ENCODE measurements around the gene NFATC1. TPM values are rescaled to one million over a fixed set of nuclear protein-coding genes. Genes with fewer than 3 reads are reported as not detected.

NFATC1 gene
- total RNA-seq, 1 donor from 2014 or later, result 0.53 TPM

DNA sequence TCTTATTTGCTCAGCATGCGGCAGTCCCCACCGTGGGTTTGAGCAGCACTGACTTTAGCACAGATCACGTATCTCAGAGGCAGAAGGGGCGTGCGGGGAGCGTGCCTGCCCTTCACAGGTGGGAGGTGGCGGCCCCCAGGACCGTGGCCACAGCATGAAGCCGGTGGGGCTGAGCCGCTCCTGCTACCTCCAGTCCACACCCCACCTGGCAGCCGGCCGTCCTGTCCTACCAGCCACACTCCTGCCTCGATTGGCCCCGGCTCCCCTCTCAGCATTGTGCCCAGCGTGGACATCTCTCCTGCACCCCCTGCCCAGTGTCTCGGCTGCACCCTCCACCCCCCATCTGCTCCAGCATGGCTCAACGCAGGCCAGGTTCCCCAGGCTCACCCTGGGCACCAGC lies 73.6 kb downstream of the NFATC1 start:
- Histone ChIP-seq H3K36me3 (ENCODE audit: control insufficient read depth, insufficient read depth, low read length) (no peaks in the 10 kb centered on the region), H3K4me3 (ENCODE audit: low read depth, low read length) (no peak overlapping the region), H3K27me3 (ENCODE audit: control insufficient read depth, insufficient read depth, low read length) (no peaks in the 10 kb centered on the region)
- FAIRE-seq (no peak), DNase-seq (ENCODE audit: low read depth) (no peak)
- TF ChIP-seq, protein P1, sequence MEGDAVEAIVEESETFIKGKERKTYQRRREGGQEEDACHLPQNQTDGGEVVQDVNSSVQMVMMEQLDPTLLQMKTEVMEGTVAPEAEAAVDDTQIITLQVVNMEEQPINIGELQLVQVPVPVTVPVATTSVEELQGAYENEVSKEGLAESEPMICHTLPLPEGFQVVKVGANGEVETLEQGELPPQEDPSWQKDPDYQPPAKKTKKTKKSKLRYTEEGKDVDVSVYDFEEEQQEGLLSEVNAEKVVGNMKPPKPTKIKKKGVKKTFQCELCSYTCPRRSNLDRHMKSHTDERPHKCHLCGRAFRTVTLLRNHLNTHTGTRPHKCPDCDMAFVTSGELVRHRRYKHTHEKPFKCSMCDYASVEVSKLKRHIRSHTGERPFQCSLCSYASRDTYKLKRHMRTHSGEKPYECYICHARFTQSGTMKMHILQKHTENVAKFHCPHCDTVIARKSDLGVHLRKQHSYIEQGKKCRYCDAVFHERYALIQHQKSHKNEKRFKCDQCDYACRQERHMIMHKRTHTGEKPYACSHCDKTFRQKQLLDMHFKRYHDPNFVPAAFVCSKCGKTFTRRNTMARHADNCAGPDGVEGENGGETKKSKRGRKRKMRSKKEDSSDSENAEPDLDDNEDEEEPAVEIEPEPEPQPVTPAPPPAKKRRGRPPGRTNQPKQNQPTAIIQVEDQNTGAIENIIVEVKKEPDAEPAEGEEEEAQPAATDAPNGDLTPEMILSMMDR (IDR thresholded peaks at IDR 0.05; ENCODE audit: insufficient read depth, low read length, severe bottlenecking), result no peak

DNA sequence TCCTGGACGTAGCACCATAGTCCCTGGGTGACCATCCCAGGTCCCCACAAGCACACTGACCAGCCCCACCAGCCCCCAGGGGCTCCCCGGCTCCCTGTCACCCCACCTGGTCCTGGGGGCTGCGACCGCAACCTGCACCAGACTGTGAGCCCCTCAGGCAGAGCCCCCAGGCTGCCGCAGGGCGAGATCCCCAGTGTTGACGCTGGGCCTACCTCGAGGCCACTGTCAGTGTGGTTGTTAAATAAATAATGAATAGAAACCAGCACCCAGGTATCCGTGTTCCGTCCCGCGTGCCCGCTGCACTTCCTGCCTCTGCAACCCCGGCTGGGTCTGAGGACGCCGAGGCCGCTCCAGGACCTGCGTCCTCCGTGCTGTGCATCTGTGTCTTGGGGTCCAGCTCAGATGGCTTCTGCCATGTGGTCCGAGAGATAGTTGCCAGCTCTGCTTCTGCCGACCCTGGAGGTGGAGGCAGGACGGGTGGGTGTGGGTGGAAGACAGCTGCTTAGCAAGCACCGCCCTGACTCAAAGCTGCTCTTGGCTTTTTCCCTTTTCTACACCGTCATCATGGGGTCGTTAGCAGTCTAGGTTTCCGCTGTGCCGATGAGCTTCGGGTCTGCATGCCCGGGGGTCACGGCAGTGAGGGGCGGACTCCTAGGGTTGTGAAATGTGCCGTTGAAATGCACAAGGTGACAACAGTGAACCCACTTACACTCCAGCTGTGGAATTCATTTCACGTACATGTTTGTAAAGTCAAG lies 74.2 kb downstream of the NFATC1 start:
- DNase-seq (ENCODE audit: low read depth) (no peak), FAIRE-seq (no peak)
- Histone ChIP-seq H3K4me3 (ENCODE audit: low read depth, low read length) (no peak overlapping the region), H3K27me3 (ENCODE audit: control insufficient read depth, insufficient read depth, low read length) (no peaks in the 10 kb centered on the region), H3K36me3 (ENCODE audit: control insufficient read depth, insufficient read depth, low read length) (no peaks in the 10 kb centered on the region)
- TF ChIP-seq, protein P1 (IDR thresholded peaks at IDR 0.05; ENCODE audit: insufficient read depth, low read length, severe bottlenecking), result no peak

DNA sequence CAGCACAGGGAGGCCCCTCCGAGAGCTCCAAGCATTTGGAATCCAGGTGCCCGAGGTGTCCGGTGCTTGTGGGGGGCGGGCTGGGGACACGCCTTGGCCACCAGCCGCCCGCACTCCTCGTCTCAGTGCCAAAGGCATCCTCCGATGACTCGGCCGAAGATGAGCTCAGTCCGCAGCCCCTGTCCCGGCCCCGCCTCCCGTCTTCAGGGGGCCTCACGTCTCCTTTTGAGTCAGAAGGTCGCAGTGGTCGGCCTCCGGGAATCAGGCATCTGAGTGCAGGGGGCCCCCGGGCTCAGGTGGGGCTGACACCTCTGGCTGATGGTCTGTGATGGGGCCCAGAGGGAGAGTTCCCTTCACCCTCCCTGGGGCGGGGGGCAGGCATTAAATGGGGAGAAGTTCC lies 74.8 kb downstream of the NFATC1 start:
- TF ChIP-seq, protein P1 (IDR thresholded peaks at IDR 0.05; ENCODE audit: insufficient read depth, low read length, severe bottlenecking), result no peak
- Histone ChIP-seq H3K4me3 (ENCODE audit: low read depth, low read length) (no peak overlapping the region), H3K36me3 (ENCODE audit: control insufficient read depth, insufficient read depth, low read length) (no peaks in the 10 kb centered on the region), H3K27me3 (ENCODE audit: control insufficient read depth, insufficient read depth, low read length) (no peaks in the 10 kb centered on the region)
- DNase-seq (ENCODE audit: low read depth), result no peak
- no peak for FAIRE-seq

DNA sequence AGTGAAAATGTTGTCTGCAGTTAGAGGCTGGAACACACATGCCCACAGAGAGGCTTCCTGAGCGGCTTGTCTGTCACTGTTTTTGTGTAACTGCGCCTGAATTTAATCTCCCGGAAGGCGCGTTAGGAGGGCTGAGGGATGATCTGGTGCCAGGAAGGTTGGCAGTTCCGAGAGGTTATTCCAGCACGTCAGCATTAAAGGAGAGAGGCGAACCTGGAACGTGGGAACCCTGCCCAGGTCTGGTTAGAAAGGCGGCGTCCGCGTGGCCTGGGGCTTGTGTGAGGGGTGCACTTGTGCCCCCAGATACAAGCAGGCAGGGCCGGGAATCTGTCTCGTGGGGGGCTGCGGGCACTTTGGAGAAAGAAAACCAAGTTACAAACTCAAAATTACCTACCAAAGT lies 75.3 kb downstream of the NFATC1 start:
- Histone ChIP-seq H3K27me3 (ENCODE audit: control insufficient read depth, insufficient read depth, low read length) (no peaks in the 10 kb centered on the region), H3K36me3 (ENCODE audit: control insufficient read depth, insufficient read depth, low read length) (no peaks in the 10 kb centered on the region), H3K4me3 (ENCODE audit: low read depth, low read length) (no peak overlapping the region)
- DNase-seq (ENCODE audit: low read depth) (no peak), FAIRE-seq (no peak)
- TF ChIP-seq, protein P1 (IDR thresholded peaks at IDR 0.05; ENCODE audit: insufficient read depth, low read length, severe bottlenecking), result no peak

DNA sequence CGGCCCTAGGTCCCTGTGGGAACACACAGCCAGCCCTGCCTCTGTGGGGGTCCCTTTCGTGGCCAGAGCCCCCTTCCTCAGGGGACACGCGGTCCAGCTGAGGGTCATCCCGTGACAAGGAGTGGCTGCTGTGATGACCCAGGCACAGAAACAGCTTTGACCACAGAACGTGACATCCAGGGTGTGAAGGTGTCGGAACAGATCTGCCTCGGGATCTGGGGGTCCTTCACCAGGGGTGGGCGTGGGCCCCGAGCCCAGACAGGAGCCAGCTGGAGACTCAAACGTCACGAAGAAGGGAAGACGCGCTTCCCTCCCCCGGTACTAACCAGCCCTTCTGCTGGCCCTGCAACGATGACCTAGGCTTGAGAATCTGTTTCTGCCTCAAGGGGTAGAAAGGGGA lies 75.9 kb downstream of the NFATC1 start:
- H3K36me3 ChIP-seq (ENCODE audit: control insufficient read depth, insufficient read depth, low read length), result no peaks in the 10 kb centered on the region
- no peak for FAIRE-seq
- no peak overlapping the region for H3K4me3 ChIP-seq (ENCODE audit: low read depth, low read length)
- TF ChIP-seq, protein P1 (IDR thresholded peaks at IDR 0.05; ENCODE audit: insufficient read depth, low read length, severe bottlenecking), result no peak
- no peaks in the 10 kb centered on the region for H3K27me3 ChIP-seq (ENCODE audit: control insufficient read depth, insufficient read depth, low read length)
- DNase-seq (ENCODE audit: low read depth), result no peak

DNA sequence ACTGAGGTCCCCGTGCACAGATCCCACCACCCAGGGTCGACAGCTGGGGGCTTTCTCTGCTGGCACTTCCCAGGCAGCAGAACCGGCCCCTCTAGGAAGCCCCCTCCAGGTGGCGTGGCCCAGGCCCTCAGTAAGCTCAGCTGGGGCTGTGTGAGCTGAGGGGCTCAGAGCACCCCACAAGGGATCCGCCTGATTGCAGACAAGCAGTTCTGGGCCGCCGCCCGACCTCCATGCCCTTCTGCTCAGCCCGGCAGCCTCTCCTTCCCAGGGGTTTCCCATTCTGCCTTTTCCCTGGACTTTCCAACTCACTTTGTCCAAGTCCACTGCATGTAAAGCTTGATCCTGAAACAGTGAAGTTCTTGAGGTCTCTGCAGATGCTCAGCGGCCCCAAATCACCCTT lies 76.4 kb downstream of the NFATC1 start:
- H3K27me3 ChIP-seq (ENCODE audit: control insufficient read depth, insufficient read depth, low read length), result no peaks in the 10 kb centered on the region
- no peak for FAIRE-seq
- no peaks in the 10 kb centered on the region for H3K36me3 ChIP-seq (ENCODE audit: control insufficient read depth, insufficient read depth, low read length)
- TF ChIP-seq, protein P1 (IDR thresholded peaks at IDR 0.05; ENCODE audit: insufficient read depth, low read length, severe bottlenecking), result no peak
- DNase-seq (ENCODE audit: low read depth), result no peak
- H3K4me3 ChIP-seq (ENCODE audit: low read depth, low read length), result no peak overlapping the region
